Peyer's patch (tissue), 4 donors: ENCODE results near the gene PLEKHA7. TPM values are rescaled to one million over a fixed set of nuclear protein-coding genes. Genes with fewer than 3 reads are reported as not detected.

Experiments used
- DNase-seq, 3 donors: peaks; one replicate each; pipeline ENCODE4 v3.0.0-alpha.2; 2017 to 2019
- H3K27ac ChIP-seq, 4 donors: fragments of 200-600 bp; sonication (generic); one replicate each; pipeline ENCODE4 v1.5.1; 2016 to 2019
- H3K27me3 ChIP-seq, 2 donors: fragments of 200-600 bp; sonication (generic); one replicate each; pipeline ENCODE4 v1.5.1; 2019
- H3K36me3 ChIP-seq, 3 donors: fragments of 200-600 bp; sonication (generic); one replicate each; pipeline ENCODE4 v1.5.1; 2016 to 2019
- H3K4me1 ChIP-seq, 4 donors: fragments of 200-600 bp; sonication (generic); one replicate each; pipeline ENCODE4 v1.5.1; 2016 to 2019
- H3K4me3 ChIP-seq, 4 donors: fragments of 200-600 bp; sonication (generic); 1 replicate in 3 of 4; 2 replicates in 1 of 4; pipeline ENCODE4 v1.5.1; 2016 to 2019; ENCODE audit warnings: mild to moderate bottlenecking in 1 of 4
- H3K9me3 ChIP-seq, 4 donors: fragments of 200-600 bp; sonication (generic); one replicate each; pipeline ENCODE4 v1.5.1; 2016 to 2019; ENCODE audit warnings: mild to moderate bottlenecking in 1 of 4
- POLR2A ChIP-seq, 2 donors: fragments of 450-650 bp; IDR thresholded peaks; one replicate each; pipeline ENCODE4 v1.5.1; 2017; ENCODE audit warnings: antibody characterized with exemption in 2 of 2, mild to moderate bottlenecking in 2 of 2, moderate library complexity in 2 of 2
- total RNA-seq, 4 donors: library from RNA; depleted of rRNA; stranded (reverse); fragments of >200 nt; gene quantifications; one replicate each; pipeline ENCODE4 v1.1.0, GENCODE V29; 2016
- TF ChIP-seq, protein P1 (sequence below), 6 experiments: fragments of 450-650 bp in 4 of 6; fragments of 200-600 bp in 2 of 6; sonication (generic) in 1 of 6; IDR thresholded peaks; one replicate each; pipeline ENCODE4 v1.5.1; 2017 to 2019; ENCODE audit warnings: antibody characterized with exemption in 6 of 6, mild to moderate bottlenecking in 3 of 6, moderate library complexity in 1 of 6

PLEKHA7 gene
- total RNA-seq, 4 donors from 2014 or later, result 129 to 211 (median 176) TPM

DNA sequence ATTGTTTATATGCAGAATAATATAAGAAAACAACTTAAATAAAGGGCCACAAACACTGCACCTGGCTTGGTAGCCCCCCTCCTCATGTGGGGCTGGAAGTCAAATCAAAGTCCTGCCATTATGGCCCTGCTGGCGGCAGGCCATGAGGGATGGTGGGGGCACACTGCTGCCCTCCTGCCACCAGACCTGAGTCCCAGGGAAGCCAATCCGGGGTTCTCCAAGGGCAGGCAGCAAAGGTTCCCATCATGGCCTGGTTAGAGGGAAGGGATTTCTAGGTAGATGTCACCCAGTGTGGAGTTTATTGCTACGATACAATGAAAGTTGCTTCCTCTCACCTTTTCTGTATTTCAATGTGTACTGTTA, 236.6 kb downstream of the PLEKHA7 start:
- no peak for TF ChIP-seq POLR2A (IDR thresholded peaks at IDR 0.05)
- TF ChIP-seq, protein P1, sequence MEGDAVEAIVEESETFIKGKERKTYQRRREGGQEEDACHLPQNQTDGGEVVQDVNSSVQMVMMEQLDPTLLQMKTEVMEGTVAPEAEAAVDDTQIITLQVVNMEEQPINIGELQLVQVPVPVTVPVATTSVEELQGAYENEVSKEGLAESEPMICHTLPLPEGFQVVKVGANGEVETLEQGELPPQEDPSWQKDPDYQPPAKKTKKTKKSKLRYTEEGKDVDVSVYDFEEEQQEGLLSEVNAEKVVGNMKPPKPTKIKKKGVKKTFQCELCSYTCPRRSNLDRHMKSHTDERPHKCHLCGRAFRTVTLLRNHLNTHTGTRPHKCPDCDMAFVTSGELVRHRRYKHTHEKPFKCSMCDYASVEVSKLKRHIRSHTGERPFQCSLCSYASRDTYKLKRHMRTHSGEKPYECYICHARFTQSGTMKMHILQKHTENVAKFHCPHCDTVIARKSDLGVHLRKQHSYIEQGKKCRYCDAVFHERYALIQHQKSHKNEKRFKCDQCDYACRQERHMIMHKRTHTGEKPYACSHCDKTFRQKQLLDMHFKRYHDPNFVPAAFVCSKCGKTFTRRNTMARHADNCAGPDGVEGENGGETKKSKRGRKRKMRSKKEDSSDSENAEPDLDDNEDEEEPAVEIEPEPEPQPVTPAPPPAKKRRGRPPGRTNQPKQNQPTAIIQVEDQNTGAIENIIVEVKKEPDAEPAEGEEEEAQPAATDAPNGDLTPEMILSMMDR (IDR thresholded peaks at IDR 0.05), result no peak
- DNase-seq, result no peak
- H3K36me3 ChIP-seq, result peaks cover 0 to 21% (median 0%) of the 10 kb centered on the region in 3 donors

GRCh38 chr11:16776711-16777612, 237.3 kb downstream of the PLEKHA7 start:
- H3K27ac ChIP-seq, result no peak overlapping the region
- no peak for DNase-seq
- TF ChIP-seq, protein P1 (IDR thresholded peaks at IDR 0.05), result no peak
- no peak for TF ChIP-seq POLR2A (IDR thresholded peaks at IDR 0.05)
- H3K9me3 ChIP-seq, result no peaks in the 10 kb centered on the region
- peaks cover 0 to 19% (median 0%) of the 10 kb centered on the region in 3 donors for H3K36me3 ChIP-seq
- no peaks in the 10 kb centered on the region for H3K4me1 ChIP-seq
- no peaks in the 10 kb centered on the region for H3K27me3 ChIP-seq
- H3K4me3 ChIP-seq, result no peak overlapping the region

More for the DNA sequence above, 236.6 kb downstream of the PLEKHA7 start:
- Histone ChIP-seq H3K27ac (no peak overlapping the region), H3K9me3 (no peaks in the 10 kb centered on the region), H3K27me3 (no peaks in the 10 kb centered on the region), H3K4me1 (no peaks in the 10 kb centered on the region), H3K4me3 (no peak overlapping the region)

GRCh38 chr11:16775614-16776283, 238.5 kb downstream of the PLEKHA7 start:
- peaks cover 0 to 19% (median 0%) of the 10 kb centered on the region in 3 donors for H3K36me3 ChIP-seq
- H3K4me1 ChIP-seq, result no peaks in the 10 kb centered on the region
- H3K27me3 ChIP-seq, result no peaks in the 10 kb centered on the region
- no peak overlapping the region for H3K27ac ChIP-seq
- DNase-seq, result no peak
- TF ChIP-seq POLR2A (IDR thresholded peaks at IDR 0.05), result no peak
- TF ChIP-seq, protein P1 (IDR thresholded peaks at IDR 0.05), result no peak
- H3K4me3 ChIP-seq, result no peak overlapping the region
- H3K9me3 ChIP-seq, result no peaks in the 10 kb centered on the region

DNA sequence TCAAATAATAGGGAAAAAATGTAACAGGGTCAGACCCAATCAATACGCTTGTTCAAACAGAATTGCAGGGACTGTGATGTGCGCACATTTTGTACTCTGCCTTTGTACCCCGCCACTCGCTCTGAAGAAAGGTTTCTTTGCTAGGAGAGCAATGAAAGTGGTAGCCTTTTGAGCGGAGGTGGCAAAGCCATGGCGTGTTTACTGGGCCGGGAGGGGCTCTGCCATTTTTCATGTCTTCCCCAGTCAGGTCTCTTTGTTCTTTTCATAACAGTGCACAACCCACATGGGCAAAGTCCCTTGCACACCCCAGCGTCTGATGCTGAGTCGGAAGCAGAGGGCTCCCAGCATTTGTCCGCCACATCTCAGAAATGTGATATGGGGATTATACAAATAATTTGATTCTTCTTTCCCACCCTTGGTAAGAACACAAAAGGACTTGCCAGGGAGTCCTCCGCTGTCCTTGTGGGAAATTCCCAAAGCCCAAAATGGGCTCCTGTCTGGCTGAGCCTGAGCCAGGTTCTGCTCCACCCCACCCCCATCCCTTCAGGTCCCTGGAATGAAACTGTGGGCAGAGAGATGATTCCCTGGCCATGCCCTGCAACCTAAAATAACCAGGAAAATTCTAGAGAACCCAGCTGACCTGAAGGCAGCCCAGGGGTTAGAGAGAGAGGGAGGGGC, 239.1 kb downstream of the PLEKHA7 start:
- no peak overlapping the region for H3K4me3 ChIP-seq
- H3K9me3 ChIP-seq, result no peaks in the 10 kb centered on the region
- DNase-seq, result no peak
- H3K27me3 ChIP-seq, result no peaks in the 10 kb centered on the region
- H3K4me1 ChIP-seq, result no peaks in the 10 kb centered on the region
- no peak for TF ChIP-seq POLR2A (IDR thresholded peaks at IDR 0.05)
- TF ChIP-seq, protein P1 (IDR thresholded peaks at IDR 0.05), result no peak
- H3K36me3 ChIP-seq, result peaks cover 0 to 19% (median 0%) of the 10 kb centered on the region in 3 donors
- no peak overlapping the region for H3K27ac ChIP-seq
